Choroid plexus epithelial cell (primary cell): ENCODE data around the gene CARD19.
"Not testable (repeated sequence)": the region's sequence is repeated elsewhere in the genome, so short reads cannot be mapped to it uniquely, and the experiment has no call there.

ENCODE experiments used
- DNase-seq: peaks from one replicate; pipeline ENCODE4 v3.0.0-alpha.2; 2010; ENCODE audit warnings: low read depth
- H3K4me3 ChIP-seq: 2 replicates; pipeline ENCODE4 v1.5.1; 2011; ENCODE audit warnings: low read depth, mild to moderate bottlenecking, control low read depth, low read length, moderate library complexity
- TF ChIP-seq, protein P1 (sequence below): conservative IDR thresholded peaks from 2 replicates; pipeline ENCODE4 v1.5.1; 2011; ENCODE audit warnings: low read depth, mild to moderate bottlenecking, control low read depth, inconsistent platforms, low read length, moderate library complexity

Gene CARD19

DNA sequence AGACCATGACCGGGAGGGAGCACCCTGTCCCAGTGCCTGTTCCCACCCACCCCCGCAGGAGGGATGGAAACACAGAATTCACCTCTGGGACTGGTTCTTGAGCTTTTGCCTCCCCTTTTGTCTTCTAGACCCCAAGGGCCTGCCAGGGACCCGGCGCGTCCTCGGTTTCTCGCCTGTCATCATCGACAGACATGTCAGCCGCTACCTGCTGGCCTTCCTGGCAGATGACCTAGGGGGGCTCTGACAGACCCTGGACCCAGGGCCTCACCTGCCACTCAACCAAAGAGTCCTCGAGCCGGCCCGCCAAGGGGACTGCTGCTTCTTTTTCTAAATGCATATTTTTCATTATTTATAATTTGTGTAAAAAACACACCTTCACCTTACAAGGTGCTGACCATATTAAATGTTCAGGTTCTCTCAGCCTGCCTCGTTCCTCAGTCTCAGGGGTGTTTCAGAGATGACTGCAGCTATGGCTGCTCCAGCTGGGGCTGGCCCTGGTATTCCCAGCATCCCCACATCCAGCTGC, 16.9 kb downstream of the CARD19 start:
- TF ChIP-seq, protein P1, sequence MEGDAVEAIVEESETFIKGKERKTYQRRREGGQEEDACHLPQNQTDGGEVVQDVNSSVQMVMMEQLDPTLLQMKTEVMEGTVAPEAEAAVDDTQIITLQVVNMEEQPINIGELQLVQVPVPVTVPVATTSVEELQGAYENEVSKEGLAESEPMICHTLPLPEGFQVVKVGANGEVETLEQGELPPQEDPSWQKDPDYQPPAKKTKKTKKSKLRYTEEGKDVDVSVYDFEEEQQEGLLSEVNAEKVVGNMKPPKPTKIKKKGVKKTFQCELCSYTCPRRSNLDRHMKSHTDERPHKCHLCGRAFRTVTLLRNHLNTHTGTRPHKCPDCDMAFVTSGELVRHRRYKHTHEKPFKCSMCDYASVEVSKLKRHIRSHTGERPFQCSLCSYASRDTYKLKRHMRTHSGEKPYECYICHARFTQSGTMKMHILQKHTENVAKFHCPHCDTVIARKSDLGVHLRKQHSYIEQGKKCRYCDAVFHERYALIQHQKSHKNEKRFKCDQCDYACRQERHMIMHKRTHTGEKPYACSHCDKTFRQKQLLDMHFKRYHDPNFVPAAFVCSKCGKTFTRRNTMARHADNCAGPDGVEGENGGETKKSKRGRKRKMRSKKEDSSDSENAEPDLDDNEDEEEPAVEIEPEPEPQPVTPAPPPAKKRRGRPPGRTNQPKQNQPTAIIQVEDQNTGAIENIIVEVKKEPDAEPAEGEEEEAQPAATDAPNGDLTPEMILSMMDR: no peak
- DNase-seq: no peak

DNA sequence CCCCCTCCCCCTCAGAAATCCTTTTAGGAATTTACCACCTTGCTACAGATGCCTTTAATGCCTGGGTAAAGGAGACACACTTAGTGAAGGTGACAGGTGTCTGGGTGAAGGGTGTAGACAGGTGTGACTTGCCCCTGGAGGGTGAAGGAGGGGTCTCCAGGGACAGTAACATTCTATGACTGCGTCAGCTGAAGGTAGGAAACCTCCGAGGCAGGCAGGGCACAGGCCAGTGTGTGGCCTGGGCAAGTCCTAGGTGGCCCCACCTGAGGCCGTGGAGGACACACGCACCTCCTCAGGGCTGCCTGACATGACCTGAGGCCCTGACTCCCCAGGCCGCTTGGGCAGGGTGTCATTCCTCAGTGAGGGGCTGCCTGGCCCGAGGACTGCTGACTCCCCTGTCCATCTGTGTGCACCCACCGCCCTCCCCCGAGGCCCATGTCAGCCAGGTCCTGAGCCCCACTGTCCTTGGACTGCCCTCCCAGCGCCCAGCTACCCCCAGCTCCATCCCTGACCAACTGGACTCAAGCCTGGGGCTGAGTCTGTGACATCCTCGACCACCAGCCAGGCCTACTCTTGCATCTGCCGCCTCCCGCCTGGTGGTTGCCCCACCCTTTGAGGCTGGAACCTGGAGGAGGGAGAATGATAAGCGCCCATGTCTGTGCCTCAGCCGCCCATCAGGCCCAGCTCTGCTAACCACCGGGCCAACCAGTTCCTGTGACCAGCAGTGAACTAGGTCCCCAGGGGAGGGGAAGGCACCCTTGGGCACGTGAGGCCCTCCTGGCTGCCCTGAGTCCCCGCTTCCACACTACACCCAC, 18.4 kb downstream of the CARD19 start:
- DNase-seq: no peak
- H3K4me3 ChIP-seq: no peak overlapping the region
- TF ChIP-seq, protein P1: no peak

More for the DNA sequence above, 16.9 kb downstream of the CARD19 start:
- no peak overlapping the region for H3K4me3 ChIP-seq

DNA sequence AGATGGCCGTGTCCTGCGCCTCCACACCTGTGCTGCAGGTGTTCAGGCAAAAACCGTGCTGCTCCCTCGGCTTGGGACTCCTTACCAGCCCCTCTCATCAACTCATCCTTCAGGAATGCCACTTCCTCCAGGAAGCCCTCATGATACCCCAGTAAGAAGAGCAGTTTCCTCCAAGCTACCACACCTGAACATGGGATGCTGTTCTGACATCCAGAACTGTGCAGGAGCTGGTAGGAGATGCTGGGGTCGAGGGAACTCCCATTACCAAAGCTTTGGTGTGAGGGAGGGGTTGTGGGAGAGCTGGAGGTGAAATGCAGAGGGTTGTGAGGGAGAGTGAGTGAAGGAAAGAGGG, 18.9 kb downstream of the CARD19 start:
- TF ChIP-seq, protein P1: no peak
- no peak overlapping the region for H3K4me3 ChIP-seq
- DNase-seq: no peak

DNA sequence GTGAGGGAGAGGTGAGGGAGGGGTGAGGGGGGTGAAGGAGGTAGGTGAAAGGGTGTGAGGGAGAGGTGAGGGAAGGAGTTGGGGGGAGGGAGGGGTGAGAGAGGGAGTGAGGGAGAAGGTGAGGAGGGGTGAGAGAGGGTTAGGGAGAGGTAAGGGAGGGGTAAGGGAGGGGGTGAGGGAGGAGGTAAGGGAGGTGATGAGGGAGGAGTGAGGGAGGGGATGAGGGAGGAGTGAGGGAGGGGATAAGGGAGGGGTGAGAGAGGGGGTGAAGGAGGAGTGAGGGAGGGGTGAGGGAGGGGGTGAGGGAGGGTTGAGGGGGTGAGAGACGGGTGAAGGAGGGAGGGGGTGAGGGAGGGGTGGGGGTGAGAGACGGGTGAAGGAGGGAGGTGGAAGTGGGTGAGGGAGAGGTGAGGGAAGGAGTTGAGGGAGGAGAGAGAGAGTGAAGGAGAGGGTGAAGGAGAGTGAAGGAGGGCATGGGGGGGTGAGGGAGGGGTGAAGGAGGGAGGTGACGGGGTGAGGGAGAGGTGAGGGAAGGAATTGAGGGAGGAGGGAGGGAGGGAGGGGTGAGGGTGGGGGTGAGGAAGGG, 19.6 kb downstream of the CARD19 start:
- TF ChIP-seq, protein P1: no peak
- H3K4me3 ChIP-seq: no peak overlapping the region
- no peak for DNase-seq

DNA sequence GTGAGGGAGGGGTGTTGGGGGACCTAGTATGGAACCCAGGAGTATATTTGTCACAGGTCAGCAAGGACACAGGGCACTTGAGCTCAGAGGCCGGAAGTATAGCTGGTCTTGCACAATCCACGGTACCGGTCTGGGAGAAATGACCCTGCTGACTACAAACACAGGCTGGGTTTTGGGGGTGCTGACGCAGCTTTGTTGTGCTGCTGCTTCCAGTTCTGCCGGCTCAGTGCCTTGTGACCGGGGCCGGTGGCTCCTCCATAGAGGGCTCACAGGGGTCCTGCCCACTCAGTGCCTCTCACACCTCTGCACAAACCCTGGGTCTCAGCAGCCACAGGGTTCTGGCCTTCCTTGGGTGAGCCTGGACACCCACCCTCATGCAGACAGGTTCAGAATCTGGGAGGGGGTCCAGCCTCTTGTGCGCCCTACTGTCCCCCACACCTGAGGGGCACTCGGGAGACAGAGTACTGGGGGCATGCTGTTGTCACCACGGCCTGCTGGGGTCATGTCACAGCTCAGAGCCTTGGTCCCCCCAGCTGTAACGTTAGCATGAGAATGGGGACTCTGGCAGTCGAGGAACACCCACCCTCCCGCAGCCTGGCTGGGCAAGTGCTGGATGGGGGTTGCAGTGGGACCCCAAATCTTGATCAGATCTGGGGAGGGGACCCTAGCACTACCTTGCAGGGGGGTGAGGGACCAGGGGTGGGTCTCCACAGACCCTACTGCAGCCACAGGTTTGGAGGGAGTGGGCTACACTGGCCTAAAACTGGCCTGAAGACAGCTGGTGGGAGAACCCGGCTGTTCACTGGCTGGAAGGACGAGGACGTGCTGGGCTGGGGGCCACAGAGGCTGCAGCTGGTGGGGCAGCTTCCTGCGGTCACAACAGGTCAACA, 20.3 kb downstream of the CARD19 start:
- TF ChIP-seq, protein P1: no peak
- DNase-seq: peak; percentile 91
- H3K4me3 ChIP-seq: no peak overlapping the region

DNA sequence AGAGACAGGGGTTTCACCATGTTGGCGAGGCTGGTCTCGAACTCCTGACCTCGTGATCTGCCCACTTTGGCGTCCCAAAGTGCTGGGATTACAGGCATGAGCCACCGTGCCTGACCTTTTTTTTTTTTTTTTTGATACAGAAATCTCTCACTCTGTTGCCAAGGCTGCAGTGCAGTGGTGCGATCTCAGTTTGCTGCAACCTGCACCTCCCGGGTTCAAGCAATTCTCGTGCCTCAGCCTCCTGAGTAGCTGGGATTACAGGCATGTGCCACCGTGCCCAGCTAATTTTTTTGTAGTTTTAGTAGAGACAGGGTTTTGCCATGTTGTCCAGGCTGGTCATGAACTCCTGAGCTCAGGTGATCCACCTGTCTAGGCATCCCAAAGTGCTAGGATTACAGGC, 21.5 kb downstream of the CARD19 start:
- not testable (repeated sequence) for DNase-seq, H3K4me3 ChIP-seq
